ENCODE measurements around the gene PDCD1LG2. TPM values are rescaled to one million over a fixed set of nuclear protein-coding genes. Genes with fewer than 3 reads are reported as not detected.

PDCD1LG2 gene
- total and polyA plus RNA-seq, 2 experiments from 2014 or later = not detected

DNA sequence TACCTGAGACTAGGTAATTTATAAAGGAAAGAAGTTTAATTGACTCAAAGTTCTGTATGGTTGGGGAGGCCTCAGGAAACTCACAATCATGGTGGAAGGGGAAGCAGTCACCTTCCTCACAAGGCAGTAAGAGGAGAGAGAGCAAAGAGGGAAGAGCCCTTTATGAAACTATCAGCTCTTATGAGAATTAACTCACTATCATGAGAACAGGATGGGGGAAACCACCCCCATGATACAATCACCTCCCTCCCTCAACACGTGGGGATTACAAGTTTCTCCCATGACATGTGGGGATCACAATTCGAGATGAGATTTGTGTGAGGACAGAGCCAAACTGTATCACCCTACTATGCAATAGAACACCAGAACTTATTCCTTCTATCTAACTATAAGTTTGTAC is 32.1 kb upstream of the PDCD1LG2 start:
- Histone ChIP-seq H4K20me1 (ENCODE audit: insufficient read depth, poor library complexity, severe bottlenecking) (no peaks in the 10 kb centered on the region), H3K4me1 (ENCODE audit: insufficient read depth) (no peaks in the 10 kb centered on the region), H3K4me2 (no peak overlapping the region), H3K27ac (no peak overlapping the region), H3K9me3 (ENCODE audit: low read depth) (no peaks in the 10 kb centered on the region), H3K79me2 (no peaks in the 10 kb centered on the region), H3K9me2 (replicated peaks; ENCODE audit: insufficient read depth) (no peaks in the 10 kb centered on the region), H3K27me3 (no peaks in the 10 kb centered on the region), H3K36me3 (replicated peaks; ENCODE audit: insufficient read depth, low read depth) (no peaks in the 10 kb centered on the region), H2AFZ (no peak overlapping the region), H3K4me3 (no peak overlapping the region)
- 72% methylated on average over 2 of the region's 2 CpGs for WGBS (ENCODE audit: low lambda C conversion rate, missing lambda C conversion rate)
- TF ChIP-seq CTCF (IDR thresholded peaks at IDR 0.05; ENCODE audit: poor library complexity) = no peak
- no peak for TF ChIP-seq EZH2phosphoT487 (IDR thresholded peaks at IDR 0.05; ENCODE audit: low read depth, severe bottlenecking, unreplicated experiment)
- TF ChIP-seq EZH2 (IDR thresholded peaks at IDR 0.05; ENCODE audit: borderline replicate concordance) = no peak
- no peak for DNase-seq (ENCODE audit: low spot score)

- H3K4me1 ChIP-seq (ENCODE audit: insufficient read depth) = no peaks in the 10 kb centered on the region
- H2AFZ ChIP-seq = no peak overlapping the region
- H3K4me2 ChIP-seq = no peak overlapping the region
These were observed 30.2 kb upstream of the PDCD1LG2 start for GRCh38 chr9:5479994-5480694.

GRCh38 chr9:5480919-5481318 is 29.4 kb upstream of the PDCD1LG2 start:
- H3K4me2 ChIP-seq = no peak overlapping the region
- no peaks in the 10 kb centered on the region for H3K4me1 ChIP-seq (ENCODE audit: insufficient read depth)
- no peaks in the 10 kb centered on the region for H3K9me3 ChIP-seq (ENCODE audit: low read depth)
- H3K4me3 ChIP-seq = no peak overlapping the region
- 90% methylated on average over 4 of the region's 4 CpGs for WGBS (ENCODE audit: low lambda C conversion rate, missing lambda C conversion rate)
- TF ChIP-seq EZH2 (IDR thresholded peaks at IDR 0.05; ENCODE audit: borderline replicate concordance) (no peak), CTCF (IDR thresholded peaks at IDR 0.05; ENCODE audit: poor library complexity) (no peak), EZH2phosphoT487 (IDR thresholded peaks at IDR 0.05; ENCODE audit: low read depth, severe bottlenecking, unreplicated experiment) (no peak)
- H3K9me2 ChIP-seq (replicated peaks; ENCODE audit: insufficient read depth) = no peaks in the 10 kb centered on the region
- no peak overlapping the region for H2AFZ ChIP-seq
- no peak for DNase-seq (ENCODE audit: low spot score)
- H3K79me2 ChIP-seq = no peaks in the 10 kb centered on the region
- no peaks in the 10 kb centered on the region for H3K36me3 ChIP-seq (replicated peaks; ENCODE audit: insufficient read depth, low read depth)
- H4K20me1 ChIP-seq (ENCODE audit: insufficient read depth, poor library complexity, severe bottlenecking) = no peaks in the 10 kb centered on the region
- no peaks in the 10 kb centered on the region for H3K27me3 ChIP-seq
- no peak overlapping the region for H3K27ac ChIP-seq

More at GRCh38 chr9:5479994-5480694, 30.2 kb upstream of the PDCD1LG2 start:
- no peak for TF ChIP-seq CTCF (IDR thresholded peaks at IDR 0.05; ENCODE audit: poor library complexity)
- no peak for TF ChIP-seq EZH2phosphoT487 (IDR thresholded peaks at IDR 0.05; ENCODE audit: low read depth, severe bottlenecking, unreplicated experiment)
- no peak for TF ChIP-seq EZH2 (IDR thresholded peaks at IDR 0.05; ENCODE audit: borderline replicate concordance)
- 78% methylated on average over 3 of the region's 3 CpGs for WGBS (ENCODE audit: low lambda C conversion rate, missing lambda C conversion rate)
- no peak overlapping the region for H3K4me3 ChIP-seq
- no peaks in the 10 kb centered on the region for H3K36me3 ChIP-seq (replicated peaks; ENCODE audit: insufficient read depth, low read depth)
- H3K27ac ChIP-seq = no peak overlapping the region
- no peaks in the 10 kb centered on the region for H3K9me2 ChIP-seq (replicated peaks; ENCODE audit: insufficient read depth)
- H3K9me3 ChIP-seq (ENCODE audit: low read depth) = no peaks in the 10 kb centered on the region
- no peaks in the 10 kb centered on the region for H3K27me3 ChIP-seq
- no peaks in the 10 kb centered on the region for H3K79me2 ChIP-seq
- no peaks in the 10 kb centered on the region for H4K20me1 ChIP-seq (ENCODE audit: insufficient read depth, poor library complexity, severe bottlenecking)
- DNase-seq (ENCODE audit: low spot score) = no peak

Measured in hepatocyte (in vitro differentiated cells).